Endodermal cell (in vitro differentiated cells): ENCODE data around the gene ACP3. TPM values are rescaled to one million over a fixed set of nuclear protein-coding genes. Genes with fewer than 3 reads are reported as not detected.

Source experiments
- DNase-seq: peaks from one replicate; pipeline ENCODE4 v3.0.0-alpha.2; 2017
- H3K27ac ChIP-seq: 2 replicates; pipeline ENCODE4 v1.5.1; 2013; ENCODE audit warnings: mild to moderate bottlenecking, low read depth, low read length, moderate library complexity
- H3K27me3 ChIP-seq: 2 replicates; pipeline ENCODE4 v1.6.1; 2013; ENCODE audit warnings: mild to moderate bottlenecking, low read length, moderate library complexity; ENCODE audit not compliant: insufficient read depth, control insufficient read depth, poor library complexity, severe bottlenecking
- H3K36me3 ChIP-seq: 2 replicates; pipeline ENCODE4 v1.7.0; 2013; ENCODE audit warnings: mild to moderate bottlenecking, low read length, moderate library complexity; ENCODE audit not compliant: control insufficient read depth, insufficient read depth
- H3K4me1 ChIP-seq: one replicate; pipeline ENCODE4 v1.7.0; 2013; ENCODE audit warnings: low read length; ENCODE audit not compliant: control insufficient read depth, insufficient read depth
- H3K4me3 ChIP-seq: 2 replicates; pipeline ENCODE4 v1.5.1; 2013; ENCODE audit warnings: mild to moderate bottlenecking, low read length, moderate library complexity
- H3K9ac ChIP-seq: 2 replicates; pipeline ENCODE4 v1.6.1; 2013; ENCODE audit warnings: mild to moderate bottlenecking, low read length, moderate library complexity; ENCODE audit not compliant: poor library complexity, severe bottlenecking; ENCODE audit errors: extremely low read depth
- H3K9me3 ChIP-seq: 2 replicates; pipeline ENCODE4 v1.6.1; 2013; ENCODE audit warnings: mild to moderate bottlenecking, low read length, moderate library complexity; ENCODE audit not compliant: control insufficient read depth
- H3K27ac Mint-ChIP-seq: 2 replicates; pipeline ENCODE4 v1.8.0; 2020; ENCODE audit warnings: mixed read lengths
- H3K27me3 Mint-ChIP-seq: 2 replicates; pipeline ENCODE4 v1.8.0; 2021; ENCODE audit warnings: mild to moderate bottlenecking, mixed read lengths; ENCODE audit not compliant: insufficient read depth
- H3K36me3 Mint-ChIP-seq: 2 replicates; pipeline ENCODE4 v1.8.0; 2020; ENCODE audit warnings: low read depth, mixed read lengths
- H3K4me1 Mint-ChIP-seq: 2 replicates; pipeline ENCODE4 v1.8.0; 2020; ENCODE audit warnings: mixed read lengths
- H3K4me3 Mint-ChIP-seq: 2 replicates; pipeline ENCODE4 v1.8.0; 2020; ENCODE audit warnings: mild to moderate bottlenecking, moderate library complexity, mixed read lengths
- H3K9me3 Mint-ChIP-seq: 2 replicates; pipeline ENCODE4 v1.8.0; 2020; ENCODE audit warnings: mild to moderate bottlenecking, mixed read lengths
- WGBS, 2 experiments: methylation state at CpG; one replicate each; pipeline versions ENCODE4 v1.1.5 to v1.1.7; 2013; ENCODE audit warnings: missing lambda C conversion rate in 2 of 2, mixed read lengths in 1 of 2; ENCODE audit not compliant: insufficient coverage in 1 of 2, insufficient read length in 1 of 2; 5-methylcytosine and 5-hydroxymethylcytosine counted together
- total RNA-seq, 2 donors: library from RNA; stranded (reverse); fragmentation: NEBNext Ultra II Directional in 1 of 2; extraction: Animal tissue kit (Norgen Biotek cat#: 25700) in 1 of 2; gene quantifications; 2 replicates in 1 of 2; 3 replicates in 1 of 2; pipeline ENCODE4 v1.2.1, GENCODE V29; 2021
- TF ChIP-seq, protein P1 (sequence below): fragments of 200-600 bp; sonication (generic); conservative IDR thresholded peaks from 2 replicates; pipeline ENCODE4 v1.5.0; 2021; ENCODE audit warnings: antibody characterized with exemption, mild to moderate bottlenecking

ACP3 gene
- total RNA-seq, 2 donors from 2014 or later: 17.0 to 24.6 TPM

DNA sequence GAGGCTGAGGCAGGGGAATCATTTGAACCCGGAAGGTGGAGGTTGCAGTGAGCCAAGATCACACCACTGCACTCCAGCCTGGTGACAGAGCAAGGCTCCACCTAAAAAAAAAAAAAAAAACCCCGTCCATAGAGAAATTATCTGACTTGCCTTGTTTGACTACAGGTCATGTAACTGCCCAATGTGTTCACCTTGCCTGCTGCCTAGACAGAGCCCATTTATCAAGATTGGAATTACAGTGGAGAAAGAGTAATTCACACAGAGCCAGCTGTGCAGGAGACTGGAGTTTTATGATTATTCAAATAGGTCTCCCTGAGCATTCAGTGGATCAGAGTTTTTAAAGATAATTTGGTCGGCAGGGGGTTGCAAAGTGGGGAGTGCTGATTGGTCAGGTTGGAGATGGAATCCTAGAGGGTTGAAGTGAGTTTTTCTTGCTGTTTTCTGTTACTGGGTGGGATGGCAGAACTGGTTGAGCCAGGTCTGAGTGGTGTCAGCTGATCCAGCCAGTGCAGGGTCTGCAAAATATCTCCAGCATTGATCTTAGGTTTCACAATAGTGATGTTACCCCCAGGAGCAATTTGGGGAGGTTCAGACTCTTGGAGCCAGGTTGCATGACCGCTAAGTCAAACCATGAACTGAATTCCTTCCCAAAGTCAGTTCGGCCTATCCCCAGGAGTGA lies 40.8 kb upstream of the ACP3 start:
- no peaks in the 10 kb centered on the region for H3K4me1 ChIP-seq
- DNase-seq: no peak
- H3K9me3 ChIP-seq: peaks cover 42% of the 10 kb centered on the region
- no peak overlapping the region for H3K4me3 Mint-ChIP-seq
- no peaks in the 10 kb centered on the region for H3K36me3 ChIP-seq
- H3K4me1 Mint-ChIP-seq: peaks cover 4% of the 10 kb centered on the region
- peaks cover 38% of the 10 kb centered on the region for H3K9me3 Mint-ChIP-seq
- no peak overlapping the region for H3K4me3 ChIP-seq
- no peak overlapping the region for H3K9ac ChIP-seq
- TF ChIP-seq, protein P1, sequence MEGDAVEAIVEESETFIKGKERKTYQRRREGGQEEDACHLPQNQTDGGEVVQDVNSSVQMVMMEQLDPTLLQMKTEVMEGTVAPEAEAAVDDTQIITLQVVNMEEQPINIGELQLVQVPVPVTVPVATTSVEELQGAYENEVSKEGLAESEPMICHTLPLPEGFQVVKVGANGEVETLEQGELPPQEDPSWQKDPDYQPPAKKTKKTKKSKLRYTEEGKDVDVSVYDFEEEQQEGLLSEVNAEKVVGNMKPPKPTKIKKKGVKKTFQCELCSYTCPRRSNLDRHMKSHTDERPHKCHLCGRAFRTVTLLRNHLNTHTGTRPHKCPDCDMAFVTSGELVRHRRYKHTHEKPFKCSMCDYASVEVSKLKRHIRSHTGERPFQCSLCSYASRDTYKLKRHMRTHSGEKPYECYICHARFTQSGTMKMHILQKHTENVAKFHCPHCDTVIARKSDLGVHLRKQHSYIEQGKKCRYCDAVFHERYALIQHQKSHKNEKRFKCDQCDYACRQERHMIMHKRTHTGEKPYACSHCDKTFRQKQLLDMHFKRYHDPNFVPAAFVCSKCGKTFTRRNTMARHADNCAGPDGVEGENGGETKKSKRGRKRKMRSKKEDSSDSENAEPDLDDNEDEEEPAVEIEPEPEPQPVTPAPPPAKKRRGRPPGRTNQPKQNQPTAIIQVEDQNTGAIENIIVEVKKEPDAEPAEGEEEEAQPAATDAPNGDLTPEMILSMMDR: no peak
- 93 to 95% methylated on average over 3 to 5 of the region's 5 CpGs for WGBS, 2 experiments
- no peak overlapping the region for H3K27ac ChIP-seq
- H3K27me3 Mint-ChIP-seq: peaks cover 2% of the 10 kb centered on the region
- peaks cover 29% of the 10 kb centered on the region for H3K36me3 Mint-ChIP-seq
- H3K27me3 ChIP-seq: no peaks in the 10 kb centered on the region
- H3K27ac Mint-ChIP-seq: no peak overlapping the region

DNA sequence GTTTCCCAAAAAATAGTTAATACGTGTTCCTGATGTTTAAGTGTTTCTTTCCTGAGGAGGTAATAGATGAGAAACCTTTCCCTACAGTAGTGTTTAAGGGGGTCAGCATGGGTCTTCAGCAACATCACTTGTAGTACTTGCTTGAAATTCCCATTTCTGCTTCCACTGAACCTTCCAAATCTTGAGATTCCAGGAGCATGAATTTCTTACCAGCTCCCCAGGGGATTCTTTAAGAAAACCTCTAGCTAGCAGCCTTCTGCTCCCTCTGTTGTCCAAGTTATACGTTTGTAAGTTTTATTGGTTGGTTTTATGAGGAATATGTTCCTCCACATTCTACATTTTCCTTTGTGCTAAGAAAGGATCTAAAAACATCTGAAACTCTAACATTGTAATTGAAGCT lies 38.2 kb upstream of the ACP3 start:
- TF ChIP-seq, protein P1: no peak
- Histone ChIP-seq H3K9me3 (peaks cover 42% of the 10 kb centered on the region), H3K27ac (no peak overlapping the region), H3K27me3 (no peaks in the 10 kb centered on the region), H3K4me3 (no peak overlapping the region), H3K9ac (no peak overlapping the region), H3K36me3 (no peaks in the 10 kb centered on the region), H3K4me1 (no peaks in the 10 kb centered on the region)
- WGBS, 2 experiments: 83% methylated on average over 2 of the region's 2 CpGs; no CpG with 5 or more reads in 1 of the 2 experiments
- no peak for DNase-seq
- H3K36me3 Mint-ChIP-seq: peaks cover 31% of the 10 kb centered on the region
- peaks cover 38% of the 10 kb centered on the region for H3K9me3 Mint-ChIP-seq
- no peak overlapping the region for H3K27ac Mint-ChIP-seq
- H3K4me3 Mint-ChIP-seq: no peak overlapping the region
- H3K27me3 Mint-ChIP-seq: peaks cover 2% of the 10 kb centered on the region
- H3K4me1 Mint-ChIP-seq: peaks cover 17% of the 10 kb centered on the region

DNA sequence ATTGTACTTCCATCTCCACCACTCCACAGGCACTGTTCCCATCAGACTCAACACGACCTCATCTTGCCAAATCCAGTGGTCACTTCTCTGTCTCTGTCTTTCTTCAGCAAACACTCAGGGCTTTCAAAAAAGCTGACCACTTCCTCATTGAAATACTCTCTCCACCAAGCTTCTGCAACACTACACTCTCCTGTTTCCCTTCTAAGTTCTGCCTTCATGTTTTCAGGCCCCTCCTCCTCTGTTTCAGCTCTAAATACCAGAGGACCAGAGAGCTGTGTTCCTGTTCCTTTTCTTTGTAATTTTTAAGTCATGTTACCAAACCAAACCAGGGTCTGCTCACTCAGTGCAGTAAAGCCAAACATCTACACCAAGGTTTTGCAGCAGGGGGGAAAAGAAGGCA lies 33.8 kb upstream of the ACP3 start:
- H3K36me3 Mint-ChIP-seq: peaks cover 25% of the 10 kb centered on the region
- DNase-seq: peak; percentile 51
- H3K4me3 Mint-ChIP-seq: peak overlapping the region; percentile 46
- WGBS, 2 experiments: 50 to 73% methylated on average over 1 of the region's 1 CpG
- peaks cover 34% of the 10 kb centered on the region for H3K4me1 Mint-ChIP-seq
- Histone ChIP-seq H3K9ac (peak overlapping the region; percentile 56), H3K9me3 (peaks cover 48% of the 10 kb centered on the region), H3K4me1 (peaks cover 2% of the 10 kb centered on the region), H3K27me3 (no peaks in the 10 kb centered on the region), H3K27ac (no peak overlapping the region), H3K4me3 (no peak overlapping the region), H3K36me3 (no peaks in the 10 kb centered on the region)
- peaks cover 37% of the 10 kb centered on the region for H3K9me3 Mint-ChIP-seq
- no peaks in the 10 kb centered on the region for H3K27me3 Mint-ChIP-seq
- TF ChIP-seq, protein P1: no peak
- peak overlapping the region; percentile 91 for H3K27ac Mint-ChIP-seq
